SK-N-SH (cell line): ENCODE results near the gene NBPF15.
"Not testable (repeated sequence)": the region's sequence is repeated elsewhere in the genome, so short reads cannot be mapped to it uniquely, and the experiment has no call there.

Source experiments
- CTCF ChIP-seq: fragments of 200-600 bp; sonication (generic); IDR thresholded peaks from 2 replicates; pipeline ENCODE4 v1.6.1; 2017; ENCODE audit warnings: antibody characterized with exemption, mild to moderate bottlenecking, moderate library complexity
- EP300 ChIP-seq, 2 experiments: IDR thresholded peaks; 2 replicates each; pipeline versions ENCODE4 v1.4.0 to v1.6.1; 2012; ENCODE audit warnings: borderline replicate concordance in 1 of 2, low read depth in 1 of 2, low read length in 1 of 2
- EZH2phosphoT487 ChIP-seq: fragments of 200-600 bp; sonication (generic); IDR thresholded peaks from 2 replicates; pipeline ENCODE4 v1.6.1; 2017; ENCODE audit warnings: low read depth, mixed run types, mild to moderate bottlenecking, antibody characterized with exemption, moderate library complexity, borderline replicate concordance
- FOXM1 ChIP-seq: IDR thresholded peaks from 2 replicates; pipeline ENCODE4 v1.4.0; 2012; ENCODE audit warnings: low read depth, mild to moderate bottlenecking
- POLR2AphosphoS5 ChIP-seq: IDR thresholded peaks from 2 replicates; pipeline ENCODE4 v1.6.1; 2012; ENCODE audit warnings: low read depth, low read length
- RFX5 ChIP-seq: IDR thresholded peaks from 2 replicates; pipeline ENCODE4 v1.6.1; 2012; ENCODE audit warnings: mild to moderate bottlenecking, improper control_type of control experiment, low read length
- SMC3 ChIP-seq: IDR thresholded peaks from 2 replicates; pipeline ENCODE4 v1.6.1; 2012; ENCODE audit warnings: low read depth, low read length, improper control_type of control experiment
- TCF12 ChIP-seq: IDR thresholded peaks from 2 replicates; pipeline ENCODE4 v1.4.0; 2012
- USF2 ChIP-seq: fragments of 150-350 bp; IDR thresholded peaks from 2 replicates; pipeline ENCODE4 v1.6.1; 2017; ENCODE audit warnings: antibody characterized with exemption, low read length, low read depth, borderline replicate concordance
- TF ChIP-seq, protein P1 (sequence below): IDR thresholded peaks from 2 replicates; pipeline ENCODE4 v1.4.0; 2012; ENCODE audit warnings: low read depth

DNA sequence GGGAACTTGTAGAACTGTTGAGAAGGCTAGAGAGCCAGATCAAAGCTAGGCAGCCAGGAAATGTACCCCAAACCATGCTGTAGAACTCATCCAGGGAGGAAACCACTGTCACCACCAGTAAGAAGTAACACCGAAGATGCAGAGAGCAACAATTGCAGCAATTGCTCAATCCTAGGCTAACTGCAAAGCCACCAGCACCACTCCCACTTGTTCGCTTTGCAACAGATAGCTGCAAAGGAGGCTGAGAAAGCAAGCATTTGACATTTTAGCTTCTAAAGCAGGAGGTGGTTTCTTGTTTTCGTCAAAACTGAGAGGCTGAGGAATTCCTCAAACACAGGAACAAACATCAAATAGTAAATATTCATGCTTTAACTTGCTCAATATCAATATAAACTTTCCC, 89.8 kb downstream of the NBPF15 start:
- TF ChIP-seq EZH2phosphoT487; SMC3; TCF12; USF2; EP300 (IDR thresholded peaks at IDR 0.05; ENCODE audit: borderline replicate concordance in 1 of 2, low read depth in 1 of 2, low read length in 1 of 2); RFX5; FOXM1; POLR2AphosphoS5; CTCF: not testable (repeated sequence)
- TF ChIP-seq, protein P1, sequence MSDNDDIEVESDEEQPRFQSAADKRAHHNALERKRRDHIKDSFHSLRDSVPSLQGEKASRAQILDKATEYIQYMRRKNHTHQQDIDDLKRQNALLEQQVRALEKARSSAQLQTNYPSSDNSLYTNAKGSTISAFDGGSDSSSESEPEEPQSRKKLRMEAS, result not testable (repeated sequence)
